NOMO-1 treated with dmso at 0.1 percent for 144 hours (cell line): ENCODE results near the gene ATXN1.

Experiments
- DNase-seq: peaks from one replicate; lab custom pipeline; 2025; ENCODE audit not compliant: unreplicated experiment; lab: John Stamatoyannopoulos, UW

The ATXN1 gene

DNA sequence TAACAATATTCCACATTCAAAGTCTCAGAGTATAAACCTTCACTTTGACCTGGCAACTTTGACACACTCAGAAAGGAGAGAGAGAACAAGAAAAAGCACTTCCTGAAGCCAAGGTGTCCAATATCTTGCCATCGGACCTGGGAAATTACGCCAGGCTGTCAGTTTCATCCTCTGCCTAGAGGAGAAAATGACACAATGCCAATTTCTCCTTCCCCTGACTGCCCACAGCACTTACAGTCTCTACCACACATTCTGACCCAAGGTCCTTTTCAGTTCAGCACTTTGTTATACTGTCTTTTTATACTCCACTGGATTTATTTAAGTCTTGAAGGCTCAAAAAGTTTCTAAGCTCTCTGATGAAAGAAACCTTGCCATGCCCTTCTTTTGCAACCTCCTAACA is 272.4 kb downstream of the ATXN1 start:
- DNase-seq = no peak

GRCh38 chr6:16487996-16488674 is 273.1 kb downstream of the ATXN1 start:
- DNase-seq = no peak

DNA sequence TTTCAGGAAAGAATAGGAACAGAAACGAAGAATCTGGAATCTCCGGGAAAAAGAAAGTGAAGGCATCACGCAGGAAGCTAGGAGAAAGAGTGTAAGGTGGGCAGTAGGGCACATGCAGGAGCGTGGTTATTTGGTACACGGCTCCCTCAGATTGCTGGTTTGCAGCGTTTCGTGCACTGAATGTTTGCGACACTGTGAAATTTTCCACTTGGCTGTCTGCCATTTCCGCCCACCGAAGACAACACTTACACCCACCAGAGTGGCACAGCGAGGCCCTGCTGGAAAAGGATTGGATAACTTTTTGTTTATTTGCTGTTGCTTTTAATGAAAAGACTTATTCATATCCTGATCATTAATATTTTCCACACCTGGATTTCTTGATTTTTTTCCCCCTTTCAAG is 274.6 kb downstream of the ATXN1 start:
- no peak for DNase-seq

DNA sequence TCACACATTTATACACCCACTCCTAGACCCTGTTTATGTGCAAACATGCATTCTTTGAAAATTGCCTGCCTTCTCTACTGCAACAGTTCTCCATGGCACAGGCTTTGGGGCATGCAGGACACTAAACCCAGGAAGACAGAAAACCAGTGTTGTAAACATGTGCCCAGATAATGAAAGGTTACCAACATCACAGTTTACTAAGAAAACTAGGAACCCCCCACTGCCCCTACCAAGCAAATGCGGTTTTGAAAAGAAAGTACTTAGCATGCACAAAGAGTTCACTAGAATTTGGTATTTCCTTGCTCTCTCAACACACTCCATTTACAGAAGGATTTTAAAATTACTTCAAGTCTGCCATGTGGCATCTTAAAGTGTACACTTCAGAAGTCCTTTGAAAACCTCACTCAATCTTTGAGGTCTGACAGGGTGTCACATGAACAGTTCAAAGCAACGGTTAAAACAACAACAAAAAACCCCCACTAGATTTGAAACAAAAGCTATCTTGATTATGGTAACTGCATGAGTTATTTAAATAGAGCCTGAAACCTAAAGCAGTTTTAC is 277.9 kb downstream of the ATXN1 start:
- no peak for DNase-seq

DNA sequence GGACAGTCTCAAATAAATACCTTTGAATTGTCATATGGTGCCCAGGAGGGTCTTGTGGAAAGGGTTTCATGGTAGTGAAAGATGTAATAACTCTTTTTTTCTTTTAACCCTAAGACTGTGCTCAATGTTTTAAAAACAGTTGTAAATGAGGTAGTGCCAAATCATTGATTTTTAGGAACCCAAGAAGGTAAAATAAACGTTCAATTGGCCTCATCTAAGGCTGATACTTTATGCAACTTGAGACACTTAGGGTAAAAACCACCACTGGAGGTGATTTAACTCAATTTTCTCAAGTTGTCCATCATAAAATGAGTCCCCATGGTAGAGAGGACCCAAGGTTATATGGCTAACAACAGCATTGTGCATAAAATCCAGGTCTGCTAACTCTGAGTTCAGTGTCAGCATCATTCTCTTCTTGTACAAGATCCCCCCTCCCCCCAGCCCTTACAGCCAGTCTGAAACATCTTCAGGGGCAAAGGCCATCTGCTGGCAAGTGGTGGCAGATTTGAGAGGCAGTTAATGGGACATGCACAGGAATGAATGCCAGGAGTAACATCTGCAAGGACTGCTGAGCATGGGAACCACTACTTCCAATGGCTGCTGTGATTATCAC is 278.5 kb downstream of the ATXN1 start:
- no peak for DNase-seq

DNA sequence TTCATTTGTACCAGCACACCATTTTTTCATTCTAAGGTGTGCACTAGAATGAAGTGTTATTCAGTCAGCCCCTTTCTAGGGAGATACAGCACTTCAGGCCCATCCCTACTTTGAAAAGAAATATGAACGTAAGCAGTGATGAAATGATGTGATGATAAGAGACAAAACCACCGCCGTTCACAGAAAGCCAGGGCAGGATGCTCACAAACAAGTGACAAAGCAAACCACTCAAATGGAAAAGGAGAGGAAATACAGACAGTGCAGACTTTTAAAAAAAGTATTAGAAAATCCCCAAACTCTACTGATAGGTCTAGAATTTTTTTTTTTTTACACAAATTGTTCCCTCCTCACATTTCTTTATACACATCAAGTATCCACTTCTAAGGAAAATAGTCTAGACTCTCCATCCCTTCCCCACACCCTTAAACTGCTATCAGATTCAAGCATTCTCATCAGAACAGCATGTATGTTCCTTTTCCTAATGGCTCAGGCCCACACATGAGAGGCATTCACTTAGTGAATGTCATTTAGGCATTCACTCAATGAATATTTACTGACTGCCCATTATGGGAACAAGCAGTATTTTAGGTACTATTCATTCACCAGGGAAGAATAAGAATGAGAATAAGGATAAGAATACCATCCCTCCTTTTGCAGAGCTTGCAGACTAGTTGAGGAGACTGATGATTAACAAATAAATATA is 279.4 kb downstream of the ATXN1 start:
- no peak for DNase-seq

GRCh38 chr6:16480763-16481560 is 280.3 kb downstream of the ATXN1 start:
- no peak for DNase-seq

GRCh38 chr6:16477367-16478149 is 283.7 kb downstream of the ATXN1 start:
- no peak for DNase-seq

DNA sequence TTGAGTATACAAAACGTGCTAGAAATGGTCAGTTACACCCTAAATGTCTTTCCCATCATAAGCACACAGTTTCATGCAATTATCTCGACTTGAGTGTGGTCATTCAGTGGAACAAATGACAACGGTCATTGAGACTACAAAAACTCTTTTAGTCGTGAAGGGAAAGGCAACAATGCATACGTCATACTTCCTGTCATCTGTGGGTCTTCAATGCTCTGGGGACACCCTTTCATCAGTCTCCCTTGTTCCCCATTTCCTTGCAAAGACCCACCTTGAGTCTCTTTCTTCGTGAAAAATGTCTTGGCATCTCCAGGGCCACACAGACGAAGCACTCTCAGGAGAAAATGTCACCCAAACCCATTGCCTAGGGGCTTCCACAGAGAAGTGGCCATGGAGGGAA is 284.4 kb downstream of the ATXN1 start:
- no peak for DNase-seq

DNA sequence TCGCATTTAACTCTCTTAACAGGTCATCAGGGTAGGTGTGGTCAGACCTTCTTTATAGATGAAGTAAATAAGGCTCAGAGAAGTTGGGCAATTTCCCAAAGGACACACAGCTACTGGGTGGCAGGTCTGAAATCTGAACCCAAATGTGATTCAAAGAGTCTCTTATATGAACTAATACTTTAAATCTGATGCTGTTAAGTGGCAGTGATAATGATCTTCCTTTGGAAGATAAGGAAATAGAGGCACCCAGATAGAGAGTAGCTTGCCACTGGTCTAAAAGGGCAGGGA is 285.8 kb downstream of the ATXN1 start:
- no peak for DNase-seq

- no peak for DNase-seq
Observed at GRCh38 chr6:16474772-16475493, 286.3 kb downstream of the ATXN1 start.

DNA sequence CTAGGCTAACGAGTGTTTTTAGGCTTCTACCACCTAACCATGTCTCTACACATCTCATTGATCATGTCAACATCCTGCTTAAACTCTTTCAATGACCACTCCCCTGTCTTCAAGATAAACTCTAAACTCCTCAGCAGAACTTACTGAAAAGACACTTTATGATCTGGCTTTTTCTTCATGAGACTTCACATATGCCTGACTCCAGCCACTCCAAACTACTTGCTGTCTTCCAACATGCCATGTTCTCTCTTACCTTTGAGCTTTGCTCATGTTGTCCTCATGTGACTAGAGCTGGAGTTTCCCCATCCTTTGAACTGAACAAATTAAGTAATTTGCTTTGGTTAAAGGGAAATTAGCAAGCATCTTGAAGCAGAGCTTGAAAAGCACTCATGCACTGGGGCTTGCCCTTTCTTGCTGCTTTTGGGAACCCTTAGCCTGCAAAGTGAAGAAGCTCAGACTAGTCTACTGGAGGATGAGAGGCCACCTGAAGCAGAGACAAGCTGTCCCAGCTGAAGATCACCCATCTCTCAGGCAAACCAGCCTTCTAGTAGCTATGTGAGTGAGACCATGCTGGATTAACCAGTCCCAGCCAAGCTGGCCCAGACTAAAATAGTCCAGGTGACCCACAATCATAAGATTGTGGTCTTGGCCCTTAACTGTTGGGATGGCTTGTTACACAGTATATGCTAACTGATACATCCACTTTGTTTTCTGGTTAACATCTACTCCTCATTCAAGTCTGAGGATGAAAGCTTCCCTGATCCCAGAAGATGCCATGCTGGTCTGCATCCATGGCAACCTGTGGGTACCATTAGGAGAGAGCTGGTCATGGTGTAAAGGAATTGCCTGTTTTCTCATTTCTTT is 287.1 kb downstream of the ATXN1 start:
- DNase-seq = no peak

GRCh38 chr6:16473184-16473907 is 287.9 kb downstream of the ATXN1 start:
- no peak for DNase-seq

- DNase-seq = no peak
Observed at GRCh38 chr6:16472349-16473069, 288.8 kb downstream of the ATXN1 start.

GRCh38 chr6:16471910-16472297 is 289.4 kb downstream of the ATXN1 start:
- no peak for DNase-seq

DNA sequence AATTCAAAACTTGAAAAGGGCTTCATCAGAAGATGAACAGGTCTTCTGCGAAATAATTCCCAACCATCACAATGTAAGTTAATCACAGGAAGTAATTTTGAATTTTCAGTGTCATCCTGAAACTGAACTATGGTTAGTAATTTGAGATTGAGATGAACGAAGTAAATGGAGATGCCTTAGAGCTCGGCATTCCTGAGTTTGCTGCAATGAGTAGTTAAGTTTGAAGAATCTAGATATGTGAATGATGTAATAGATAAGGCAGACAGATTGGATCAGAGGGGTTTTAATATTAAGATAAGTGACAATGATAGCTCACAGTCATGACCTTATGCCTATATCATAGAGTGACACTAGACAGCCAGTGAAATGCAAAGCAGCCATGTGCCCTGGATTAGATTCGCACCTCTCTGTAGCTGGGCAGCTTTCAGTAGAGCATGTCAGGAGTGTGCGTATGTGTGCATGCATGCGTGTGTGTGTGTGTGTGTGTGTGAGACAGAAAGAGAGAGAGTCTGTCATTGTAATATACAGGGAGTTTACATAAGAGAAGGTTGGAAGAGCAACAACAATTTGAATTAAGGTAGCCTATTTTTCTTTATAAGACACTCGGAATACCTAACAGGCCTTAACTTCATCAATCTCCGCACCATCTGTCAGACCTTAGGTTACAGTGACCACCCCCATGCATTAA is 289.9 kb downstream of the ATXN1 start:
- DNase-seq = no peak

DNA sequence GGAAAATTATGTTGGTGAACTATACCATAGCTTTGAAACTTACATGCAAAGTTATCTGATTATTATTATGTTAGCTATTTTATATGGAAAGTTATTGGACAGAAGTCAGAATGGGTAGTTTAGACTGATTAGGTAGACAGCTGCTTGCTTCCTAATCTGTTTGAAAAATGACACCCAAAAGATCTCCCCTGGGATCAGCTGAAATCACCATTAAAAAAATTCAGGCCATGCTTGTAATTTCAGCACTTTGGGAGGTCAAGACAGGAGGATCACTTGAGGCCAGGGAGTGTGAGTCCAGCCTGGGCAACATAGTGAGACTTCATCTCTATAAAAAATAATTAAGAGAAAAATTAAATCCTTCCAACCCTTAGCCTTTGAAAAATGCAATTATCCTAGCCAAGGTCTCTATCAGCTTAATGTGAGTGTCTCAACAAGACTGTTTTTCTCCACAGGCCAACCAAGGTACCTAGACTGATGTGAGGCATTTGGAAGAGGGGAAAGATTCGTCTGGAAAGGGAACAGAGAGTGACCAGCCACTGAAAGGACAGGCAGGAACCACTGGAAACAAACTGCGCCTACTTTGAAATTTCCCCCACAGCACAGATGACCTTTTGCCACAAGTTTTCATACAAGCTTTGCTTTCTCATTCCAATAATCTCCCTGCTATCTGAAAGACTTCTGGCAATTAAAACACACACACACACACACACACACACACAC is 290.6 kb downstream of the ATXN1 start:
- DNase-seq = no peak
